ENCODE measurements around the gene TEAD3. TPM values are rescaled to one million over a fixed set of nuclear protein-coding genes. Genes with fewer than 3 reads are reported as not detected.

Gene TEAD3
- total RNA-seq, 2 donors from 2014 or later: 0.24 to 0.25 TPM

DNA sequence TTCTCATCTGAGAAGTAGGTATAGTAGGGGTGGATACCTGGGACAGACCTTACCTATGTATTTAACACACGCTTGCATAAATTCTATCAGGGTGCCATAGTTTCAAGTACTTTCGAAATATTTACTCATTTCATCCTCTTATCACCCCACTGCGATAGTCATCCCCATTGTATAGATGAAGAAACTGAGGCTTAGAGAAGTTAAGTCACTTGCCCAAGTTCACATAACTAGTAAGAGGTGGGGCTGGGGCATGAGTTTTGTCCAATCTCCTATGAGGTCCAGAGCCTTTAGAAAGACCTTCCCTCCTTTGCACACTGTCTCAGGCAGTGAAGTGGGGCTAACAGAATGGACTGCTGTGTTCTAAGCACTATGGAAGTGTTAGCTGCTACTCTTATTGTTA, 9.7 kb upstream of the TEAD3 start:
- ATAC-seq (no peak), DNase-seq (ENCODE audit: low spot score) (no peak)
- no peaks in the 10 kb centered on the region for H3K36me3 Mint-ChIP-seq
- H3K4me1 Mint-ChIP-seq (ENCODE audit: low read depth in 2 of 2): no peaks in the 10 kb centered on the region
- no peaks in the 10 kb centered on the region for H3K9me3 Mint-ChIP-seq
- H3K4me3 Mint-ChIP-seq: no peak overlapping the region
- H3K27me3 Mint-ChIP-seq: peaks cover 15 to 21% of the 10 kb centered on the region in 2 donors
- H3K27ac Mint-ChIP-seq: no peak overlapping the region

- Mint-ChIP-seq H3K9me3 (no peaks in the 10 kb centered on the region), H3K4me1 (ENCODE audit: low read depth in 2 of 2) (no peaks in the 10 kb centered on the region), H3K27me3 (peaks cover 10 to 20% of the 10 kb centered on the region in 2 donors), H3K36me3 (no peaks in the 10 kb centered on the region), H3K27ac (no peak overlapping the region), H3K4me3 (no peak overlapping the region)
- peak in 1 of 2 donors; percentile 31 for ATAC-seq
- no peak for DNase-seq (ENCODE audit: low spot score)
Observed at GRCh38 chr6:35505999-35506412, 9.1 kb upstream of the TEAD3 start.

DNA sequence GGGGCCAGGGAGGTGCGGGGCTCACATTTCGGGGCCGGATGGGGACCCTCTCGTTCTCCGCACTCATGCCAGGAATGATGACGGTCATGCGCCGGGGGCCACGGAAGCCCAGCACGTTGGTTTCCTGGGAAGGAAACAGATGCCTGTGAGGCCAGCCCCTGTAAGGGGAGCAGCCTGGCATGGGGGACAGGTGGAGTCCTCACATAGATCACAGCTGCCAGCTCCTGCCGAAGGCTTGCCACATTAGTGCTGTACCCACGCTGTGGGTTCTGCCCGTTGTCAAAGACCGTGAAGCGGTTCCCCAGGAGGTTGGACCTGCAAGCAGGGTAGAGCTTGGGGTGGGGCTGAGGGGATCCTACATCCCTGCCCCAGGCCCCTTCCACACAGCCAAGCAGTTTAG, 6.7 kb upstream of the TEAD3 start:
- ATAC-seq (no peak), DNase-seq (ENCODE audit: low spot score) (no peak)
- H3K27ac Mint-ChIP-seq: no peak overlapping the region
- peaks cover 16 to 17% of the 10 kb centered on the region in 2 donors for H3K27me3 Mint-ChIP-seq
- no peak overlapping the region for H3K4me3 Mint-ChIP-seq
- H3K36me3 Mint-ChIP-seq: no peaks in the 10 kb centered on the region
- H3K4me1 Mint-ChIP-seq (ENCODE audit: low read depth in 2 of 2): peaks cover 4% of the 10 kb centered on the region in 2 donors
- no peaks in the 10 kb centered on the region for H3K9me3 Mint-ChIP-seq

DNA sequence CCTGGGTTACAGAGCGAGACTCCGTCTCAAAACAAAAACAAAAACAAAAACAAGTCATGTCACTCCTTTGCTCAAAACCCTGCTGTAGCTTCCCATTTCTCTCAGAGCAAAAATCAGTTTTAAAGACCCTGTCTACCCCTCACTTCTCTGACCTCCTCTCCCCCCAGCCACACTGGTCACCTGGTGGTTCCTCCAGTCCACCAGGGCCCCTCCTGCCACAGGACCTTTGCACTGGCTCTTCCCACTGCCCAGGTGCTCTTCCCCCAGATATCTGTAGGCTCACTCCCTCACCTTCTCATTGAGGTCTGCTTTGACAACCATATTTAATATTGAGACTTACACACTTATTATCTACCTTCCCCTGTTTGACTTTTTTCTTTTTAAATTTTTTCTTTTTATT, 4.9 kb upstream of the TEAD3 start:
- no peak for ATAC-seq
- no peak overlapping the region for H3K27ac Mint-ChIP-seq
- no peak overlapping the region for H3K4me3 Mint-ChIP-seq
- peaks cover 7 to 8% of the 10 kb centered on the region in 2 donors for H3K4me1 Mint-ChIP-seq (ENCODE audit: low read depth in 2 of 2)
- no peaks in the 10 kb centered on the region for H3K9me3 Mint-ChIP-seq
- H3K36me3 Mint-ChIP-seq: no peaks in the 10 kb centered on the region
- DNase-seq (ENCODE audit: low spot score): no peak
- H3K27me3 Mint-ChIP-seq: peaks cover 18 to 19% of the 10 kb centered on the region in 2 donors

DNA sequence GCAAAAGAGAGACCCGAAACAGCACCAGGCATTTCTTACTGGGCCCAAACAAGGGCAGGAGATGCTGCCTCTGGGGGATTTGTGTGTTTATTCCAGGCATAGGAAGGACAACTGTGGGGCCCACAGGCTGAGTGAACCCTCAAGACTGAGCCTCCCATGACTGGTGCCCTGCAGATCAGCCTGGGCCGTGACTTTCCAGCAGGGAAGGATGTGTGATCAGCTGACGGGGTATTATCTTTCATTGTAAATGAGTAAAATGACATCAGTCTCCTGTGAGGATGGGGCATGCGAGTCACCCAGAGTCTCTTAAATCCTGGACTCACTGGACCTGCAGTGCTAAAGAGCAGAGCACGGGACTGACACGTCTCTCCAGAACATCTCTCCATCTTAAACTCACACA, 3.9 kb upstream of the TEAD3 start:
- DNase-seq (ENCODE audit: low spot score): no peak
- Mint-ChIP-seq H3K27me3 (peaks cover 12 to 16% of the 10 kb centered on the region in 2 donors), H3K4me1 (ENCODE audit: low read depth in 2 of 2) (peaks cover 7 to 8% of the 10 kb centered on the region in 2 donors), H3K9me3 (no peaks in the 10 kb centered on the region), H3K36me3 (no peaks in the 10 kb centered on the region), H3K27ac (no peak overlapping the region), H3K4me3 (no peak overlapping the region)
- no peak for ATAC-seq

GRCh38 chr6:35499372-35499771, 2.5 kb upstream of the TEAD3 start:
- Mint-ChIP-seq H3K27me3 (peaks cover 12 to 16% of the 10 kb centered on the region in 2 donors), H3K36me3 (no peaks in the 10 kb centered on the region), H3K9me3 (no peaks in the 10 kb centered on the region), H3K4me3 (no peak overlapping the region), H3K27ac (no peak overlapping the region), H3K4me1 (ENCODE audit: low read depth in 2 of 2) (peaks cover 8 to 9% of the 10 kb centered on the region in 2 donors)
- DNase-seq (ENCODE audit: low spot score) (no peak), ATAC-seq (no peak)

- Mint-ChIP-seq H3K4me1 (ENCODE audit: low read depth in 2 of 2) (peaks cover 13 to 14% of the 10 kb centered on the region in 2 donors), H3K9me3 (no peaks in the 10 kb centered on the region), H3K27ac (peak overlapping the region in 1 of 2 donors; percentile 70), H3K36me3 (no peaks in the 10 kb centered on the region), H3K4me3 (peak overlapping the region; percentile 86), H3K27me3 (peaks cover 16 to 20% of the 10 kb centered on the region in 2 donors)
- DNase-seq (ENCODE audit: low spot score) (no peak), ATAC-seq (no peak)
Observed at GRCh38 chr6:35498422-35499067, 1.7 kb upstream of the TEAD3 start.

GRCh38 chr6:35497571-35498421, 917 bp upstream of the TEAD3 start:
- Mint-ChIP-seq H3K4me1 (ENCODE audit: low read depth in 2 of 2) (peaks cover 14 to 17% of the 10 kb centered on the region in 2 donors), H3K27ac (no peak overlapping the region), H3K27me3 (peaks cover 16 to 28% of the 10 kb centered on the region in 2 donors), H3K4me3 (peak overlapping the region; percentile 86), H3K9me3 (no peaks in the 10 kb centered on the region), H3K36me3 (no peaks in the 10 kb centered on the region)
- DNase-seq (ENCODE audit: low spot score) (no peak), ATAC-seq (peak; percentile 50 to 55)

DNA sequence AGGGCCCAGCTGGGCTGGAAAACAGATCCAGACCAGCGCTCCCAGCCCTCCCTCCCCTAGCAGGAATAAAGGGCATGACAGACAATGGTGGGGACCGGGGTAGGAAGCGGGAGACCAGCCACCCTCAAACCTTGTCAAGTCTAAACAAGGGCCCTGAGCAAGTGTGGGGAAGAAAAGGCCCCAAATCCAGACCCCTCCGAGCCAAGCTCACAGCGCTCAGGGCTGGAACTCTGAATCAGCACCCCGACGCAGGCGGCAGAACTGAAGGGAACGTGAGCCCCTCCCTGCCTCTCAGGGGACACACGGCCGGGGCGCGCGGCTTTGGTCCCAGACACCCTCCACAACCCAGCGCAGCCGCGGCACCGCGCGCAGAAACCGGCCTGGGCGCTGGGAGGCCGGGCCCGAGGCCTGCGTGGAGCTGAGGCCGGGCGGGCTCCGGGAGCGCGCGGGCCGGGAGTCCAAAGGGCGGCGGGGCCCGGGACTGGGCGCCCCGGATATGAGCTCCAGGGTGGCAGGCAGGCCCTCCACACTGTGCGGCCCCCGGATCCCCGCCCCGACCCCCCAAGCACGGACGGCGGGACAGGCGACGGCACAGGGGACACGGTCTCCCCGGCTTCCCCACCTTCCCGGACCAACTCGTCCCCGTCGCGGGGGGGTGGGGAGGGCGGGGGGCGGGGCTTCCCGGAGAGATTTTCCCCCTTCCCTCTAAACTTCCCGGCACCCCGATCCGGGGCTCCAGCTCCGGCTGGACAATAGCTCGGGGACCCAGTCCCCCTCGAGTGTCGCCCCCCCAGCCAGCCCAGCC, 641 bp downstream of the TEAD3 start:
- no peaks in the 10 kb centered on the region for H3K36me3 Mint-ChIP-seq
- H3K4me1 Mint-ChIP-seq (ENCODE audit: low read depth in 2 of 2): peaks cover 14 to 18% of the 10 kb centered on the region in 2 donors
- H3K9me3 Mint-ChIP-seq: no peaks in the 10 kb centered on the region
- peaks cover 13 to 29% of the 10 kb centered on the region in 2 donors for H3K27me3 Mint-ChIP-seq
- no peak overlapping the region for H3K27ac Mint-ChIP-seq
- H3K4me3 Mint-ChIP-seq: peak overlapping the region; percentile 49
- DNase-seq (ENCODE audit: low spot score): no peak
- ATAC-seq: peak in 1 of 2 donors; percentile 1

GRCh38 chr6:35495258-35496035, 1.4 kb downstream of the TEAD3 start:
- Mint-ChIP-seq H3K27ac (no peak overlapping the region), H3K27me3 (peaks cover 13 to 28% of the 10 kb centered on the region in 2 donors), H3K4me1 (ENCODE audit: low read depth in 2 of 2) (peaks cover 14 to 22% of the 10 kb centered on the region in 2 donors), H3K9me3 (no peaks in the 10 kb centered on the region), H3K4me3 (peak overlapping the region; percentile 49), H3K36me3 (no peaks in the 10 kb centered on the region)
- DNase-seq (ENCODE audit: low spot score) (no peak), ATAC-seq (no peak)

DNA sequence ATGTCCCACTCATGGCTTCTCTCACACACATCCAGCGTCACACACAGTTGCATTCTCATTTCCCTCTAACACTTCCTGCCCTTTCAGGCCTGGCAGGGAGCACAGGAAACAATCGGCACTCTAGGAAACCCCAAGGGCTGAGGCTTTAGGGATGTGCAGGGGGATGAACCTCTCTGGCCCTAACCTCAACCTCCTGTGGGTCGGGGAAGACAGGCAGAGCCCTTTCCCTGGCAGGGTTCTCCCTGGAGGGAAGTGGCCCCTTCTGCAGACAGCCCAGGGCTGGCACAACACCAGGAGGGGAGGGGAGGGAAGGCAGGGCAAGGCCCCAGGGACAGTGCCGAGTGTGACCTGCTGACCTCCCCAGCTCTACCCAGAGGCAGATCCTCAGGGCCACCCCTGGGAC, 2.7 kb downstream of the TEAD3 start:
- Mint-ChIP-seq H3K9me3 (no peaks in the 10 kb centered on the region), H3K4me3 (peak overlapping the region; percentile 1)
- DNase-seq (ENCODE audit: low spot score): no peak

GRCh38 chr6:35493307-35493983, 3.4 kb downstream of the TEAD3 start:
- Mint-ChIP-seq H3K4me1 (ENCODE audit: low read depth in 2 of 2) (peaks cover 10 to 17% of the 10 kb centered on the region in 2 donors), H3K27ac (peak overlapping the region in 1 of 2 donors; percentile 17), H3K4me3 (peak overlapping the region; percentile 1), H3K27me3 (peaks cover 6 to 23% of the 10 kb centered on the region in 2 donors), H3K9me3 (no peaks in the 10 kb centered on the region), H3K36me3 (no peaks in the 10 kb centered on the region)
- DNase-seq (ENCODE audit: low spot score) (no peak), ATAC-seq (no peak)

More for the DNA sequence above, 2.7 kb downstream of the TEAD3 start:
- Mint-ChIP-seq H3K27ac (peak overlapping the region in 1 of 2 donors; percentile 17), H3K4me1 (ENCODE audit: low read depth in 2 of 2) (peaks cover 14 to 22% of the 10 kb centered on the region in 2 donors), H3K36me3 (no peaks in the 10 kb centered on the region), H3K27me3 (peaks cover 10 to 28% of the 10 kb centered on the region in 2 donors)
- ATAC-seq: no peak
